ENCODE data around the gene KRT7.

Gene KRT7

GRCh38 chr12:52214421-52214802, 18.6 kb upstream of the KRT7 start:
- no peaks in the 10 kb centered on the region for H3K36me3 ChIP-seq (replicated peaks; ENCODE audit: low read depth, low read length)
- no peak overlapping the region for H3K4me3 ChIP-seq (ENCODE audit: low read length)
- no peak overlapping the region for H3K4me2 ChIP-seq (ENCODE audit: low read length)
- H3K79me2 ChIP-seq (ENCODE audit: low read length): no peaks in the 10 kb centered on the region
- H3K27me3 ChIP-seq (ENCODE audit: low read depth, low read length): peaks cover 23% of the 10 kb centered on the region; the same call in 1 of the 2 replicates
- H4K20me1 ChIP-seq (ENCODE audit: insufficient read depth, low read length): no peaks in the 10 kb centered on the region
- H3K4me1 ChIP-seq (ENCODE audit: low read length): no peaks in the 10 kb centered on the region
- TF ChIP-seq EZH2phosphoT487 (IDR thresholded peaks at IDR 0.05; ENCODE audit: low read depth): no peak
- TF ChIP-seq, protein P1, sequence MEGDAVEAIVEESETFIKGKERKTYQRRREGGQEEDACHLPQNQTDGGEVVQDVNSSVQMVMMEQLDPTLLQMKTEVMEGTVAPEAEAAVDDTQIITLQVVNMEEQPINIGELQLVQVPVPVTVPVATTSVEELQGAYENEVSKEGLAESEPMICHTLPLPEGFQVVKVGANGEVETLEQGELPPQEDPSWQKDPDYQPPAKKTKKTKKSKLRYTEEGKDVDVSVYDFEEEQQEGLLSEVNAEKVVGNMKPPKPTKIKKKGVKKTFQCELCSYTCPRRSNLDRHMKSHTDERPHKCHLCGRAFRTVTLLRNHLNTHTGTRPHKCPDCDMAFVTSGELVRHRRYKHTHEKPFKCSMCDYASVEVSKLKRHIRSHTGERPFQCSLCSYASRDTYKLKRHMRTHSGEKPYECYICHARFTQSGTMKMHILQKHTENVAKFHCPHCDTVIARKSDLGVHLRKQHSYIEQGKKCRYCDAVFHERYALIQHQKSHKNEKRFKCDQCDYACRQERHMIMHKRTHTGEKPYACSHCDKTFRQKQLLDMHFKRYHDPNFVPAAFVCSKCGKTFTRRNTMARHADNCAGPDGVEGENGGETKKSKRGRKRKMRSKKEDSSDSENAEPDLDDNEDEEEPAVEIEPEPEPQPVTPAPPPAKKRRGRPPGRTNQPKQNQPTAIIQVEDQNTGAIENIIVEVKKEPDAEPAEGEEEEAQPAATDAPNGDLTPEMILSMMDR (IDR thresholded peaks at IDR 0.05; ENCODE audit: low read depth, low read length): no peak
- no peak overlapping the region for H3K9ac ChIP-seq (ENCODE audit: low read length)
- H3K27ac ChIP-seq (ENCODE audit: low read length): no peak overlapping the region
- no peaks in the 10 kb centered on the region for H3K9me3 ChIP-seq (ENCODE audit: insufficient read depth, low read length)
- H2AFZ ChIP-seq (ENCODE audit: low read depth, low read length): no peak overlapping the region

- no peak overlapping the region for H3K4me3 ChIP-seq (ENCODE audit: low read length)
- no peak overlapping the region for H2AFZ ChIP-seq (ENCODE audit: low read depth, low read length)
- H3K9ac ChIP-seq (ENCODE audit: low read length): no peak overlapping the region
- no peaks in the 10 kb centered on the region for H3K79me2 ChIP-seq (ENCODE audit: low read length)
- H3K4me2 ChIP-seq (ENCODE audit: low read length): no peak overlapping the region
- H3K27me3 ChIP-seq (ENCODE audit: low read depth, low read length): peaks cover 18% of the 10 kb centered on the region
- no peaks in the 10 kb centered on the region for H3K9me3 ChIP-seq (ENCODE audit: insufficient read depth, low read length)
- no peak for TF ChIP-seq EZH2phosphoT487 (IDR thresholded peaks at IDR 0.05; ENCODE audit: low read depth)
- TF ChIP-seq, protein P1 (IDR thresholded peaks at IDR 0.05; ENCODE audit: low read depth, low read length): no peak
- H3K36me3 ChIP-seq (replicated peaks; ENCODE audit: low read depth, low read length): no peaks in the 10 kb centered on the region
- H4K20me1 ChIP-seq (ENCODE audit: insufficient read depth, low read length): no peaks in the 10 kb centered on the region
- no peaks in the 10 kb centered on the region for H3K4me1 ChIP-seq (ENCODE audit: low read length)
- no peak overlapping the region for H3K27ac ChIP-seq (ENCODE audit: low read length)
These were observed 17.4 kb upstream of the KRT7 start for GRCh38 chr12:52215587-52216031.

DNA sequence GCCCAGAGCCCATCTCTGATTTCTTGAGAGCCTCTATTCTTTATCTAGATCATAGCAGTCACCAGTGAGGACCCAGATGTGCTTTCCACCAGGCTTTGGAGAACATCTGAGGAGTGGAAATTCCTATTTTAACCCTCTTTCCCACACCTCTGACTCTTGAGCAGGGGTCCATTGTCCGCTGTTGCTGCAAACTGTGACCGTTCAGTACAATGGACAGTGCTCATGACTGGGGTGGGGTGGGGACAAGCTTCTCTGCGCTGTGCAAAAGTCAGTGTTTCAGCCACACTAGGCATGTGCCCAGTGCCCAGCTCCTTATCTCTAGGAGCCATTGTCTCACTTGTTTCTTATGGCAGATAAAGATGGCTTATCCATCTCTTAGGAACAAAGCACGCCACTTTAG, 16.9 kb upstream of the KRT7 start:
- H2AFZ ChIP-seq (ENCODE audit: low read depth, low read length): no peak overlapping the region
- H3K27me3 ChIP-seq (ENCODE audit: low read depth, low read length): peaks cover 22% of the 10 kb centered on the region
- no peaks in the 10 kb centered on the region for H3K9me3 ChIP-seq (ENCODE audit: insufficient read depth, low read length)
- H3K4me1 ChIP-seq (ENCODE audit: low read length): no peaks in the 10 kb centered on the region
- no peak for TF ChIP-seq EZH2phosphoT487 (IDR thresholded peaks at IDR 0.05; ENCODE audit: low read depth)
- no peak overlapping the region for H3K4me2 ChIP-seq (ENCODE audit: low read length)
- no peaks in the 10 kb centered on the region for H3K79me2 ChIP-seq (ENCODE audit: low read length)
- no peak overlapping the region for H3K9ac ChIP-seq (ENCODE audit: low read length)
- H3K27ac ChIP-seq (ENCODE audit: low read length): no peak overlapping the region
- H3K4me3 ChIP-seq (ENCODE audit: low read length): no peak overlapping the region
- no peaks in the 10 kb centered on the region for H3K36me3 ChIP-seq (replicated peaks; ENCODE audit: low read depth, low read length)
- no peaks in the 10 kb centered on the region for H4K20me1 ChIP-seq (ENCODE audit: insufficient read depth, low read length)

DNA sequence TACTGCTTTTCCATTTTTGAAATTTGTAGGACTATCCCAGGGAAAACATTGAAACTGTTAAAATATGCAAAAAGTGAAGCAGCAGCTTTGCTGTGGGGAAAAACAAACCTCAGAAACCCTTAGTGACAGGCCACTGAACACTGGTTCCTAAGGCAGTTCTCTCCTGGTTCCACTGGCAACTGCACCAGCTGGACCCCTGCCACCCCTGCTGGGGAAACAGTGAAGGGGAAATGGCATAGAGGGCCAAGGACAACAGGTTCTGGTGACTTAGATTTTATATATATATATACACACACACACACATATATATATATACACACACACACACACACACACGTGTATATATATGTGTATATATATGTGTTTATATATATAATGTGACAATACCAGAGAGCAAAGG, 16.2 kb upstream of the KRT7 start:
- H3K9me3 ChIP-seq (ENCODE audit: insufficient read depth, low read length): no peaks in the 10 kb centered on the region
- H3K27ac ChIP-seq (ENCODE audit: low read length): no peak overlapping the region
- no peak overlapping the region for H3K4me2 ChIP-seq (ENCODE audit: low read length)
- no peak overlapping the region for H3K9ac ChIP-seq (ENCODE audit: low read length)
- no peaks in the 10 kb centered on the region for H3K79me2 ChIP-seq (ENCODE audit: low read length)
- peaks cover 4% of the 10 kb centered on the region for H3K4me1 ChIP-seq (ENCODE audit: low read length)
- H2AFZ ChIP-seq (ENCODE audit: low read depth, low read length): no peak overlapping the region
- H4K20me1 ChIP-seq (ENCODE audit: insufficient read depth, low read length): no peaks in the 10 kb centered on the region
- H3K36me3 ChIP-seq (replicated peaks; ENCODE audit: low read depth, low read length): no peaks in the 10 kb centered on the region
- no peak overlapping the region for H3K4me3 ChIP-seq (ENCODE audit: low read length)
- peaks cover 24% of the 10 kb centered on the region for H3K27me3 ChIP-seq (ENCODE audit: low read depth, low read length)
- TF ChIP-seq, protein P1 (IDR thresholded peaks at IDR 0.05; ENCODE audit: low read depth, low read length): no peak

DNA sequence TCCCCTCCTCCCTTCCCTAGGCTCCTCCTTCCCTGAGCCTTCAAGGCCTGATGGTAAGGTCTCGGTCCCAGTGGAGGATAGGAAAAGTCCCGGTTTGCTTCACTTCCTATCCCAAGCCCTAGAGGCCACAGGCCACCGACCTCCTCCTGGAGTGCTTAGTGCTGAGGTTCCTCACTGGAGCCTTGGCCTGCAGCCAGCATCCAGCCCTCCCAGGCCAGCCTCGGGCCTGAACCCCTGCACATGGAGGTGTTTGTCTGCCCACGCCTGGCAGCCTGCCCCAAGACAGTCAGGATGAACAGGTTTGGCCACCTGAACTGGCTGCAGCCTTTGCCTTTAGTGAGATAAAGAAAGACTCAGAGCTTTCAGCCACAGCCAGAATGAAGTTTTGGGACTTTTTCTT, 15.8 kb upstream of the KRT7 start:
- Histone ChIP-seq H3K4me1 (ENCODE audit: low read length) (peaks cover 8% of the 10 kb centered on the region), H3K9ac (ENCODE audit: low read length) (no peak overlapping the region), H3K4me2 (ENCODE audit: low read length) (no peak overlapping the region), H3K27ac (ENCODE audit: low read length) (no peak overlapping the region), H3K4me3 (ENCODE audit: low read length) (no peak overlapping the region), H4K20me1 (ENCODE audit: insufficient read depth, low read length) (no peaks in the 10 kb centered on the region), H3K79me2 (ENCODE audit: low read length) (no peaks in the 10 kb centered on the region), H2AFZ (ENCODE audit: low read depth, low read length) (no peak overlapping the region), H3K27me3 (ENCODE audit: low read depth, low read length) (peaks cover 24% of the 10 kb centered on the region), H3K9me3 (ENCODE audit: insufficient read depth, low read length) (no peaks in the 10 kb centered on the region), H3K36me3 (replicated peaks; ENCODE audit: low read depth, low read length) (no peaks in the 10 kb centered on the region)
- TF ChIP-seq, protein P1 (IDR thresholded peaks at IDR 0.05; ENCODE audit: low read depth, low read length): no peak
- TF ChIP-seq EZH2phosphoT487 (IDR thresholded peaks at IDR 0.05; ENCODE audit: low read depth): no peak

Measured in OCI-LY3 (cell line).